GM12892 (cell line): Measurements from ENCODE around the gene NELFE.
"Not testable (repeated sequence)": the region's sequence is repeated elsewhere in the genome, so short reads cannot be mapped to it uniquely, and the experiment has no call there.

ENCODE experiments used
- DNase-seq: peaks from one replicate; pipeline ENCODE4 v3.0.0; 2011; ENCODE audit not compliant: insufficient read length
- FAIRE-seq: peaks from 2 replicates; lab custom pipeline; 2011; peaks lifted over from hg19 to GRCh38; lab: Jason Lieb, UNC
- POLR2A ChIP-seq: IDR thresholded peaks from 2 replicates; pipeline ENCODE4 v1.6.1; 2011; ENCODE audit warnings: low read depth, low read length, control low read depth
- POLR2AphosphoS5 ChIP-seq: IDR thresholded peaks from 2 replicates; pipeline ENCODE4 v1.6.1; 2011; ENCODE audit warnings: low read depth, low read length, control low read depth
- TAF1 ChIP-seq: IDR thresholded peaks from 2 replicates; pipeline ENCODE4 v1.6.1; 2011; ENCODE audit warnings: low read depth, mild to moderate bottlenecking, control low read depth, low read length, borderline replicate concordance

NELFE gene

DNA sequence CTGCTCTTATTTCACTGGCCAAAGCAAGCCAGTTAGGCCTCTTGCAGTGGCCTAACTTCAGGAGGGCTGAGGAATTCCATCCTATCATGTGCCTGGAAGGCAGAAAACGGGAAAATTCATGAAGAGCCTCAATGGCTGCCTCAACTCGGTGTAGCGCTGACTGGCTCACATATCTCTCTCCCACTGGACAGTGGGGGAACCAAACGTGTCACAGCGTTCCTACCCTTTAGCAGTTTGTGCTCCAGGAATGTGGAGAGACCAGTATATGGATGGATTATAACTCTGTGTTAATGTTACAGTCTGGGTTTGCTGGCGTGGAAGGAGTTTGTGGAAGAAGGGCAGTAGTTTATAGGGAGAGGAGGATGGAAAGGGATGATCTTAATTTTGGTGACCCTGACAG lies 43.0 kb downstream of the NELFE start:
- FAIRE-seq: no peak
- TF ChIP-seq TAF1 (no peak), POLR2A (no peak), POLR2AphosphoS5 (no peak)
- DNase-seq: no peak

DNA sequence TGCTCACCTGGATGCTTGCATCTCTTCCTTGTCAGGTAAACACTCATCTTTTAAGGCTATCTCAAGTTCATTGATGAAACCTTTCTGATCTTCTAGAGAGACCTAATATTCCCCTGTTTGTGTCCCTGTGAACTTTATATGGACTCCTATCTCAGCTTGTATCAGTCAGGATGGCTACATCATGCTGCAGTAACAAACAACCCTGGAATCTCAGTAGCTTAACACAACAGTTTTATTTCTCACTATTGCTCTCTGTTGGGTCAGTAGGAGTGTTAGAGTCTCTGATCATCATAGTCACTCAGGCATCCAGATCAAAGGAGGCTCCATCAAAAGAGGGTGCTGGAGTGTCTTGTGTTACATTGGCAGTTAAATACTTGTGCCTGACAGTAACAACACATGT lies 43.4 kb downstream of the NELFE start:
- FAIRE-seq (no peak), DNase-seq (no peak)
- TF ChIP-seq POLR2AphosphoS5 (no peak), POLR2A (no peak), TAF1 (no peak)

- TF ChIP-seq POLR2AphosphoS5 (no peak), POLR2A (no peak), TAF1 (no peak)
- FAIRE-seq (no peak), DNase-seq (no peak)
Observed at GRCh38 chr6:31911826-31912585, 46.8 kb downstream of the NELFE start.

DNA sequence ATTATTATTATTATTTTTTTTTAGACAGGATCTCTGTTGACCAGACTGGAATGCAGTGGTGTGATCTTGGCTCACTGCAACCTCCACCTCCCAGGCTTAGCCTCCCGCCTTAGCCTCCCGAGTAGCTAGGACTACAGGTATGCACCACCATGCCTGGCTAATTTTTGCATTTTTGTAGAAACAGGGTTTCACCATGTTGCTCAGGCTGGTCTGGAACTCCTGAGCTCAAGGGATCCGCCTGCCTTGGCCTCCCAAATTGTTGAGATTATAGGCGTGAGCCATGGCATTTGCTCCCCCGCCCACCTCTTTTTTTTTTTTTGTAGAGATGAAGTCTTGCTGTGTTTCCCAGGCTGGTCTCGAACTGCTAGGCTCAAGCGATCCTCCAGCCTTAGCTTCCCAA lies 49.5 kb downstream of the NELFE start:
- not testable (repeated sequence) for FAIRE-seq

DNA sequence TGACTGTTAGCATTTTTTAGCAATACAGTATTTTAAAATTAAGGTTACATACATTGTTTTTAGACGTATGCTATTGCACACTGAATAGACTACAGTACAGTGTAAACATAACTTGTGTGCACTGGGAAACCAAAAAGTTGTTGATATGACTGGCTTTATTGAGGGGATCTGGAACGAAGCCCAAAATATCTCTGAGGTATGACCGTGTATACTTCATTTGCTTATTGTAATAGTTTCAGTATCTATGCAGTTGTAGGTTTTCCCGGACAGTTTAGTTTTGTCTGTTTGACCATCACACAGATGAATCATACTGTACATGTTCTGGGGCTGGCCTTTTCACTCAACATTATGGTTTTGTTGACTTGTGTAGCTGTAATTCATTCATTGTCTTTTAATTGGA lies 50.0 kb downstream of the NELFE start:
- TF ChIP-seq POLR2A: no peak
- TF ChIP-seq TAF1: no peak
- no peak for TF ChIP-seq POLR2AphosphoS5
- DNase-seq (no peak), FAIRE-seq (peak; percentile 33)

More for the DNA sequence above, 49.5 kb downstream of the NELFE start:
- not testable (repeated sequence) for DNase-seq

- FAIRE-seq: not testable (repeated sequence)
Observed at GRCh38 chr6:31908255-31908654, 50.5 kb downstream of the NELFE start.

DNA sequence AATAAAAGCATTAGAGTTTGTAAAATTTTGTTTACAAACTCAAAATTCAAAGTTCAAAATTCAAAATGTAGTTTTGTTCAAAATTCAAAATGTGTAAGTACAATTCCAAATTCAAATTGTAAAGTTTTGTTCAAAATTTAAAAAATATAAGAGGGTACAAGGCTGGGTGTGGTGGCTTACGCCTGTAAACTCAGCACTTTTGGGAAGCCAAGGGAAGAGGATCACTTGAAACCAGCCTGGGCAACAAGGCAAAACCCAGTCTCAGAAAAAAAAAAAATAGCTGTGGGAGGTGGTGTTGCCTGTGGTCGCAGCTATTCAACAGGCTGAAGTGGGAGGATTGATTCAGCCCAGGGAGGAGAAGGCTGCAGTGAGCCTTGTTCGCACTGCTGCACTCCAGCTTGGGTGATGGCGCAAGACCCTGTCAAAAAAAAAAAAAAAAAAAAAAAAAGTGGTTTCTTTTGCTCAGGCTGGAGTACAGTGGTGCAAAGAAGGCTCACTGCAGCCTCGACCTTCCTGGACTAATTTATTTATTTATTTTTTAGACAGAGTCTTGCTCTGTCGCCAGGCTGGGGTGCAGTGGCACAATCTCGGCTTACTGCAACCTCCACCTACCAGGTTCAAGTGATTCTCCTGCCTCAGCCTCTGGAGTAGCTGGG lies 51.5 kb downstream of the NELFE start:
- FAIRE-seq (no peak), DNase-seq (no peak)
- TF ChIP-seq TAF1: no peak
- no peak for TF ChIP-seq POLR2AphosphoS5
- no peak for TF ChIP-seq POLR2A

More at GRCh38 chr6:31908255-31908654, 50.5 kb downstream of the NELFE start:
- DNase-seq: not testable (repeated sequence)

DNA sequence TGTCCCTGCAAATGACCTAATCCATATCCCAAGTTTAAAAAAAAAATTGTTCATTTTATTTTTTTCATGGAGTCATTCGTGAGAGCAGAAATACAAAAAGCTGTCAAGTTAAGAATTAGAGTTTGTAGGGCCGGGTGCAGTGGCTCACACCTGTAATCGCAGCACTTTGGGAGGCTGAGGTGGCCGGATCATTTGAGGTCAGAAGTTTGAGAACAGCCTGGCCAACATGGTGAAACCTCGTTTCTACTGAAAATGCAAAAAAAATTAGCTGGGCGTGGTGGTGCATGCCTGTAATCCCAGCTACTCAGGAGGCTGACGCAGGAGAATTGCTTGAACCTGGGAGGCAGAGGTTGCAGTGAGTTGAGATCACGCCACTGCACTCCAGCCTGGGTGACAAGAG lies 52.0 kb downstream of the NELFE start:
- DNase-seq, FAIRE-seq: not testable (repeated sequence)

DNA sequence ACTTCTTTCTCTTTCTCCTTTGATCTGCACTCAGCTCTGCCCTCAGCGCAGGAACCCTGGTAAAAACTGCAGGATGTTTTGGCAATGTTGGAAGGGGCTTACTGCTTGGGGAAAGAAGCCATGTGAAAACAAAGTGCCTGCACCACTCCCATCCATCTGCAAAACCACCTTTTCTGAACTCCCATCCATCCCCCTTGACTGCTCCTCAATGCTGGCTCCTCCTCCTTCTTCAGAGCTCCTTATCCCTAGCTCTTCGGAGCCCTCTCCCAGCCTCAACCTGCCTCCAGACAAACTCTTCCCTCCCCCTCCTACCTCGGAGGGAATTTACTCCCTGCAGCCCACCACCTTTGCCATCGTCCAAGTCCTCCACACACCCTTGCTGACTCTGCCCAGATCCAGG lies 52.6 kb downstream of the NELFE start:
- FAIRE-seq (no peak), DNase-seq (no peak)
- TF ChIP-seq TAF1: no peak

- FAIRE-seq (no peak), DNase-seq (no peak)
- TF ChIP-seq POLR2A: no peak
- TF ChIP-seq POLR2AphosphoS5: no peak
- TF ChIP-seq TAF1: no peak
Observed at GRCh38 chr6:31905041-31905440, 53.7 kb downstream of the NELFE start.

DNA sequence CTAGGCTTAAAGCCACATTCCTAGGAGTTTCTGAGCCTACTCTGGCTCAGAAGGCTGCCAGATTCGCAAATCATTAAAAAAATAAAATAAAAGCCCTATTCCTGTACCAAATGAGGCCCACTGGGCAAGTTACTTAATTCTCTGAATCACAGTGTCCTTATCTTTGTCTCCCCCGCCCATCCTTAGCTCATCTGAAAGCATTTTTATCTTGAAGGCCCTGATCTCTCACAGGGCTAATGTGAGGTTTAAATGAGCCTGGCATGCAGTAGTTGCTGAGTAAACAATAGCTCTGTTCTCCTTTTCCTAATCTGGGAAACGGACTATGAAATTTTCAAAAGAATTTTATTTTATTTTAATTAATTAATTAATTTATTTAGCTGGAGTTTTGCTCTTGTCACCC lies 54.8 kb downstream of the NELFE start:
- DNase-seq (no peak), FAIRE-seq (no peak)
- TF ChIP-seq TAF1 (no peak), POLR2A (no peak), POLR2AphosphoS5 (no peak)
